ENCODE results near the gene CCDC157. TPM values are rescaled to one million over a fixed set of nuclear protein-coding genes. Genes with fewer than 3 reads are reported as not detected.

The CCDC157 gene
- total RNA-seq, 2 experiments from 2014 or later: 3.3 to 3.4 TPM

GRCh38 chr22:30396871-30397655 is 40.3 kb downstream of the CCDC157 start, which contains the start of gene SEC14L2:
Gene SEC14L2 (plus strand): TSS chr22:30397018. CDS start chr22:30397117, 99 bp downstream.
- no peaks in the 10 kb centered on the region for H4K20me1 ChIP-seq (ENCODE audit: insufficient read depth, low read length)
- POLR2A ChIA-PET: interaction anchor here (0.7 kb wide), 1 partner anchor 27 kb away, joined by 3 read pairs; no protein-coding TSS in a partner anchor
- no peaks in the 10 kb centered on the region for H3K9me3 ChIP-seq (ENCODE audit: low read length)
- no peaks in the 10 kb centered on the region for H3K9me2 ChIP-seq (ENCODE audit: insufficient read depth, low read length)
- CTCF ChIA-PET (ENCODE audit: unreplicated experiment): interaction anchor here (0.7 kb wide), 1 partner anchor 34 kb away, joined by 4 read pairs; no protein-coding TSS in a partner anchor
- intact Hi-C loops (cut with micrococcal nuclease; ENCODE audit: unreplicated experiment): no loop called here
- TF ChIP-seq CTCF (conservative IDR thresholded peaks at IDR 0.05; ENCODE audit: low read length) (no peak), EZH2phosphoT487 (IDR thresholded peaks at IDR 0.05; ENCODE audit: borderline replicate concordance, low read depth, low read length) (no peak)
- no TSS peak for BruUV-seq (replicated peaks)
- peak within 1 kb of the TSS; percentile 43 for H3K4me2 ChIP-seq (ENCODE audit: low read length)
- H3K27ac ChIP-seq (ENCODE audit: low read depth, low read length, poor library complexity, severe bottlenecking): no peak within 1 kb of the TSS
- H3K4me3 ChIP-seq (ENCODE audit: low read depth, low read length, poor library complexity, severe bottlenecking): no peak within 1 kb of the TSS
- H2AFZ ChIP-seq (ENCODE audit: low read length): no peak within 1 kb of the TSS
- H3K79me2 ChIP-seq (ENCODE audit: insufficient read depth, low read depth, low read length): no peaks in the 10 kb centered on the region
- DNase-seq (ENCODE audit: low spot score): no peak
- peaks cover 17% of the 10 kb centered on the region for H3K4me1 ChIP-seq (ENCODE audit: insufficient read depth, low read length, poor library complexity, severe bottlenecking)
- H3K36me3 ChIP-seq (ENCODE audit: insufficient read depth, low read length): no peaks in the 10 kb centered on the region

GRCh38 chr22:30397656-30398635 is 41.1 kb downstream of the CCDC157 start:
- no peak overlapping the region for H3K4me3 ChIP-seq (ENCODE audit: low read depth, low read length, poor library complexity, severe bottlenecking)
- H3K79me2 ChIP-seq (ENCODE audit: insufficient read depth, low read depth, low read length): no peaks in the 10 kb centered on the region
- H3K4me1 ChIP-seq (ENCODE audit: insufficient read depth, low read length, poor library complexity, severe bottlenecking): peaks cover 8% of the 10 kb centered on the region
- no peak overlapping the region for H2AFZ ChIP-seq (ENCODE audit: low read length)
- intact Hi-C loops (cut with micrococcal nuclease; ENCODE audit: unreplicated experiment): no loop called here
- TF ChIP-seq CTCF (conservative IDR thresholded peaks at IDR 0.05; ENCODE audit: low read length) (no peak), EZH2phosphoT487 (IDR thresholded peaks at IDR 0.05; ENCODE audit: borderline replicate concordance, low read depth, low read length) (no peak)
- H3K36me3 ChIP-seq (ENCODE audit: insufficient read depth, low read length): no peaks in the 10 kb centered on the region
- no TSS peak for BruUV-seq (replicated peaks)
- ChIA-PET CTCF (ENCODE audit: unreplicated experiment) (interaction anchor here (0.7 kb wide), 1 partner anchor 33 kb away, joined by 4 read pairs; no protein-coding TSS in a partner anchor), POLR2A (no interaction called here)
- H3K9me2 ChIP-seq (ENCODE audit: insufficient read depth, low read length): no peaks in the 10 kb centered on the region
- no peak overlapping the region for H3K27ac ChIP-seq (ENCODE audit: low read depth, low read length, poor library complexity, severe bottlenecking)
- H4K20me1 ChIP-seq (ENCODE audit: insufficient read depth, low read length): no peaks in the 10 kb centered on the region
- no peak for DNase-seq (ENCODE audit: low spot score)
- H3K9me3 ChIP-seq (ENCODE audit: low read length): no peaks in the 10 kb centered on the region
- no peak overlapping the region for H3K4me2 ChIP-seq (ENCODE audit: low read length)

All from OCI-LY7 (cell line).